ENCODE data around the gene PRKD1. TPM values are rescaled to one million over a fixed set of nuclear protein-coding genes. Genes with fewer than 3 reads are reported as not detected.

Gene PRKD1
- total RNA-seq, 2 donors from 2014 or later = 12.0 to 12.6 TPM

- H3K36me3 Mint-ChIP-seq (ENCODE audit: low read depth) = no peaks in the 10 kb centered on the region
- Histone ChIP-seq H3K4me3 (ENCODE audit: low read length) (no peak overlapping the region), H3K9ac (ENCODE audit: extremely low read depth, low read length, poor library complexity, severe bottlenecking) (no peak overlapping the region), H3K36me3 (ENCODE audit: control insufficient read depth, insufficient read depth, low read length) (no peaks in the 10 kb centered on the region), H3K4me1 (ENCODE audit: control insufficient read depth, insufficient read depth, low read length) (no peaks in the 10 kb centered on the region), H3K9me3 (ENCODE audit: control insufficient read depth, low read length) (no peaks in the 10 kb centered on the region), H3K27ac (ENCODE audit: low read depth, low read length) (no peak overlapping the region), H3K27me3 (ENCODE audit: control insufficient read depth, insufficient read depth, low read length, poor library complexity, severe bottlenecking) (no peaks in the 10 kb centered on the region)
- no peak for DNase-seq
- TF ChIP-seq, protein P1, sequence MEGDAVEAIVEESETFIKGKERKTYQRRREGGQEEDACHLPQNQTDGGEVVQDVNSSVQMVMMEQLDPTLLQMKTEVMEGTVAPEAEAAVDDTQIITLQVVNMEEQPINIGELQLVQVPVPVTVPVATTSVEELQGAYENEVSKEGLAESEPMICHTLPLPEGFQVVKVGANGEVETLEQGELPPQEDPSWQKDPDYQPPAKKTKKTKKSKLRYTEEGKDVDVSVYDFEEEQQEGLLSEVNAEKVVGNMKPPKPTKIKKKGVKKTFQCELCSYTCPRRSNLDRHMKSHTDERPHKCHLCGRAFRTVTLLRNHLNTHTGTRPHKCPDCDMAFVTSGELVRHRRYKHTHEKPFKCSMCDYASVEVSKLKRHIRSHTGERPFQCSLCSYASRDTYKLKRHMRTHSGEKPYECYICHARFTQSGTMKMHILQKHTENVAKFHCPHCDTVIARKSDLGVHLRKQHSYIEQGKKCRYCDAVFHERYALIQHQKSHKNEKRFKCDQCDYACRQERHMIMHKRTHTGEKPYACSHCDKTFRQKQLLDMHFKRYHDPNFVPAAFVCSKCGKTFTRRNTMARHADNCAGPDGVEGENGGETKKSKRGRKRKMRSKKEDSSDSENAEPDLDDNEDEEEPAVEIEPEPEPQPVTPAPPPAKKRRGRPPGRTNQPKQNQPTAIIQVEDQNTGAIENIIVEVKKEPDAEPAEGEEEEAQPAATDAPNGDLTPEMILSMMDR (conservative IDR thresholded peaks at IDR 0.05) = peak; percentile 52
- H3K27me3 Mint-ChIP-seq (ENCODE audit: insufficient read depth) = no peaks in the 10 kb centered on the region
- 90% methylated on average over 1 to 2 of the region's 2 CpGs for WGBS, 2 experiments (ENCODE audit: insufficient coverage in 1 of 2, insufficient read length in 1 of 2)
- peaks cover 2% of the 10 kb centered on the region for H3K9me3 Mint-ChIP-seq
- no peaks in the 10 kb centered on the region for H3K4me1 Mint-ChIP-seq
- H3K27ac Mint-ChIP-seq = no peak overlapping the region
- H3K4me3 Mint-ChIP-seq = no peak overlapping the region
Observed at GRCh38 chr14:29710015-29710414, 217.6 kb downstream of the PRKD1 start.

DNA sequence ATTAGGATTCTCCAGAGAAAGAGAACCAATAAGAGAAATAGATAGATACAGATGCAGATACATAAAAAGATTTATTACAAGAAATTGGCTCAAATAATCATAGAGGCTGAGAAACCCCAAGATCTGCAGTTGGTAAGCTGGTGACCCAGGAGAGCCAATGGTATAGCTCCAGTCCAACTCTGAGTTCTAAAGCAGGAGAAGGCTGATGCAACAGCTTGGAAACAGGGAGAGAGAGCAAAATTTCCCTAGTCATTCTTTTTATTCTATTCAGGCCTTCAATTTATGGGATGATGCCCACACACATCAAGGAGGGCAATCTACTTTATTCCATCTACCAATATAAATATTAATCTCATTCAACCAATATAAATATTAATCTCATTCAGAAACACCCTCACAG, 218.2 kb downstream of the PRKD1 start:
- no peak overlapping the region for H3K27ac Mint-ChIP-seq
- H3K27me3 ChIP-seq (ENCODE audit: control insufficient read depth, insufficient read depth, low read length, poor library complexity, severe bottlenecking) = no peaks in the 10 kb centered on the region
- TF ChIP-seq, protein P1 (conservative IDR thresholded peaks at IDR 0.05) = no peak
- H3K36me3 Mint-ChIP-seq (ENCODE audit: low read depth) = no peaks in the 10 kb centered on the region
- H3K27me3 Mint-ChIP-seq (ENCODE audit: insufficient read depth) = no peaks in the 10 kb centered on the region
- H3K9me3 Mint-ChIP-seq = no peaks in the 10 kb centered on the region
- H3K4me1 ChIP-seq (ENCODE audit: control insufficient read depth, insufficient read depth, low read length) = no peaks in the 10 kb centered on the region
- H3K4me3 ChIP-seq (ENCODE audit: low read length) = no peak overlapping the region
- H3K4me3 Mint-ChIP-seq = no peak overlapping the region
- H3K9me3 ChIP-seq (ENCODE audit: control insufficient read depth, low read length) = no peaks in the 10 kb centered on the region
- no peaks in the 10 kb centered on the region for H3K4me1 Mint-ChIP-seq
- DNase-seq = no peak
- no peaks in the 10 kb centered on the region for H3K36me3 ChIP-seq (ENCODE audit: control insufficient read depth, insufficient read depth, low read length)
- H3K9ac ChIP-seq (ENCODE audit: extremely low read depth, low read length, poor library complexity, severe bottlenecking) = no peak overlapping the region
- H3K27ac ChIP-seq (ENCODE audit: low read depth, low read length) = no peak overlapping the region

GRCh38 chr14:29706700-29707099, 220.9 kb downstream of the PRKD1 start:
- Mint-ChIP-seq H3K4me1 (no peaks in the 10 kb centered on the region), H3K9me3 (no peaks in the 10 kb centered on the region), H3K36me3 (ENCODE audit: low read depth) (no peaks in the 10 kb centered on the region), H3K4me3 (no peak overlapping the region), H3K27me3 (ENCODE audit: insufficient read depth) (no peaks in the 10 kb centered on the region), H3K27ac (no peak overlapping the region)
- Histone ChIP-seq H3K4me3 (ENCODE audit: low read length) (no peak overlapping the region), H3K27me3 (ENCODE audit: control insufficient read depth, insufficient read depth, low read length, poor library complexity, severe bottlenecking) (no peaks in the 10 kb centered on the region), H3K9me3 (ENCODE audit: control insufficient read depth, low read length) (no peaks in the 10 kb centered on the region), H3K9ac (ENCODE audit: extremely low read depth, low read length, poor library complexity, severe bottlenecking) (no peak overlapping the region), H3K27ac (ENCODE audit: low read depth, low read length) (no peak overlapping the region), H3K36me3 (ENCODE audit: control insufficient read depth, insufficient read depth, low read length) (no peaks in the 10 kb centered on the region), H3K4me1 (ENCODE audit: control insufficient read depth, insufficient read depth, low read length) (no peaks in the 10 kb centered on the region)
- WGBS, 2 experiments (ENCODE audit: insufficient coverage in 1 of 2, insufficient read length in 1 of 2) = 100% methylated on average over 1 of the region's 1 CpG; no CpG with 5 or more reads in 1 of the 2 experiments
- TF ChIP-seq, protein P1 (conservative IDR thresholded peaks at IDR 0.05) = no peak
- DNase-seq = no peak
